ENCODE data around the gene PSG7.
"Not testable (repeated sequence)": the region's sequence is repeated elsewhere in the genome, so short reads cannot be mapped to it uniquely, and the experiment has no call there.

DNA sequence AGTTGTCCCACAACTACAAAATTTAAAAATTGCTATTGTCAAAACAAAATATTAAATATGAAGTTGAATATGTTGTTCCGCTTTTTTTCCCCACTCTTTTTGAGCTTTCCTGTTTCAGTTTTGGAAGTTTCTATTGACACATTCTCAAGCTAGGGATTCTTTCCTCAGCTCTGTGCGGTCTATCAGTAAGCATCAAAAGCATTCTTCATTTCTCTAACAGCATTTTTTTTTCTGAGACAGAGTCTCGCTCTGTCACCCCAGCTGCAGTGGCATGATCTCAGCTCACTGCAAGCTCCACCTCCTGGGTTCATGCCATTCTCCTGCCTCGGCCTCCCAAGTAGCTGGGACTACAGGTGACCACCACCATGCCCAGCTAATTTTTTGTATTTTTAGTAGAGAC is 24.1 kb downstream of the PSG7 start:
- TF ChIP-seq EZH2 (IDR thresholded peaks at IDR 0.05; ENCODE audit: borderline replicate concordance, insufficient read depth, low read depth, low read length, poor library complexity, severe bottlenecking); CTCF (IDR thresholded peaks at IDR 0.05): not testable (repeated sequence)
